Measurements from ENCODE around the gene STX16. TPM values are rescaled to one million over a fixed set of nuclear protein-coding genes. Genes with fewer than 3 reads are reported as not detected.
"Not testable (repeated sequence)": the region's sequence is repeated elsewhere in the genome, so short reads cannot be mapped to it uniquely, and the experiment has no call there.

The STX16 gene
- total RNA-seq, 1 donor: 26.5 TPM

DNA sequence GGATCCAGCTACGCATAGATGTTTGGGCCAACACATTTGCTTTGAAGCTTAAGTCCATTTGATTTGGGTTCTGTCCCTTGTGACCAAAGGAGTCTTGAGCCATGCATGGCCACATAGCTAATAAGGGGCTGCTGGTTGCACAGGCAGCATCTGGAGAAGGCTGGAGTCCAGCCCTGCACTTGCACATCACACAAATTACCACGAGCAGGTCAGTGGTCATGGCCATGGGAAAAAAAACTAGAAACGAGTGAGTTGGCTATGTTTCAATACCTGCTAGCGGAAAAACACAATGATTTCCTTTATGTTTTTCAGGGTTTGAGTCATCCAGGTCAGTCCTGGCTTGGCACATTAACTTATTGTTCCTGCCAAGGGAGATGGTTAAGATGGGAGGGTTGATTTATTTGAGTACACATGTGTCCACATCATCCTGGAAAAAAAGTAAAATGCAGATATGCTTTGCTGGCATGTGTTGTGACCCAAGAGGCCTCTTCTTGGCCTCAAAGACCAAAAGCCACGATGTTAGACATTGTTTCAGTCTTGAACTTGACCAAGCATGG, 5.6 kb upstream of the STX16 start:
- H3K4me3 ChIP-seq (ENCODE audit: low read depth, low read length): no peak overlapping the region
- peak; percentile 86 for DNase-seq (ENCODE audit: low read depth)
- no peak for TF ChIP-seq CTCF (IDR thresholded peaks at IDR 0.05; ENCODE audit: insufficient read depth, low read length)

DNA sequence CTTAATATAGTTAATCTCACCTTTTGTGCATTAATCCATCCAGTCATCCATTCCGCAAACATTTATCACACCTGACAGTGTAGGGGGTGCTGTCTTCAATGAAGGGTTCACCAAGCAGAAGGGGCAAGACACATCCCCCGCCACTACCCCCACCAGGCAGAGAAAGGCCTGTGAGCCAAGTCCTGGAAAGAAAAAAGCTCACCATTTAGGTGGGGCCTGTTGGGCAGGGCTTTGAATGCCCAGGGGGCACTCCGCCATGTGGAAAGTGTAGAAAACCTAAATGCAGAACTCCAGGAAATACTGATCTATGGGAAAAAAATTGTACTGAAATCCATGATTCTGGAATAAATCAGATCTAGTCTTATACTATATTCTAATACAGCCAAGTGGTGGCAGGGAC, 4.8 kb upstream of the STX16 start:
- TF ChIP-seq CTCF (IDR thresholded peaks at IDR 0.05; ENCODE audit: insufficient read depth, low read length): no peak
- no peak overlapping the region for H3K4me3 ChIP-seq (ENCODE audit: low read depth, low read length)
- no peak for DNase-seq (ENCODE audit: low read depth)

DNA sequence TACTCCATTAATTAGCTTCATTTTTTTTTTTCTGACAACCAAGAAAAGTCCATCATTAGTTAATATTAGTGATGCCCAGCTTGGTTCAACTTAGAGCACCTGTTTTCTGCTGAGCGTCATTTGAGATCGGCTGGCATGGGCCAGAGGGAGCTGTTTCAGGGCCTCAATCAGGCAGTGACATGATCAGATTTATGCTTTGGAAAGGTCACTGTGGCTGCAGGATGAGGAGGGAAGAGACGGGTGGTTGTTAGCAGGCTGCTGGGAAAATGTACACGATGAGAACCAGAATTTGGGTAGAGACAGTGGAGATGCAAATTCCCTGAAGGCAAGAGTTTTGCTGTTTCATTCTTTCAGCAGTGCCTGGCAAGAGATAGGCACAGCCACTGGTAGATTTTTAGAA, 4.4 kb upstream of the STX16 start:
- TF ChIP-seq CTCF (IDR thresholded peaks at IDR 0.05; ENCODE audit: insufficient read depth, low read length): no peak
- no peak for DNase-seq (ENCODE audit: low read depth)
- H3K4me3 ChIP-seq (ENCODE audit: low read depth, low read length): no peak overlapping the region

DNA sequence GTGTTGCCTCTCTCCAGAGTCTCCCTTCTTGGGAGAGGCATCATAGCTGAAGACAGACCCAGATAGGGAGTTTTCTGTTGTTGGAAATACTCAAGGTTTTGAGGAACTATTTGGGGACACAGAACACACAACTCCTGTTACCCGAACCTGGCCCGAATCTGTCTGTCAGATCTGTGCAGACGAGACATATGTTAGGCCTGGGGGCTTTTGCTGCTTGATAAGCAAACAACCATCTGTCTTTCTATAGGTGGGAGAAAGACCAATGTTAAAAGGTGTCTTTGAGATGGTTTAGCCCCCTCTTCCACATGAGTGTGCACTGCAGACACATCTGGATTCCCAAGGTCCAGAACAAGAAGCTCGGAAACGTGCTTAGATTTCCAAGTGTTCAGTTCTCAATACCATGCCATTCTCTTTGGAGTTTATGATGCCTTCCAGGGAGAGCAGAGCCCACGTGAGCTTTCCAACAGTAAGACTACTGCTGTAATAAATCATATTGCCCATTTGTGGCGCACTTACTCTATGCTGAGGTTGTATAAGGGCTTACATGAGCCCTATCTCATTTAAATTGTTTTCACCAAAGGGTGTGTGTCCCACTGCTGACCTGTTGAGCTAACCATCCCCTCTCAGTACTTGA, 3.8 kb upstream of the STX16 start:
- no peak for DNase-seq (ENCODE audit: low read depth)
- H3K4me3 ChIP-seq (ENCODE audit: low read depth, low read length): no peak overlapping the region
- TF ChIP-seq CTCF (IDR thresholded peaks at IDR 0.05; ENCODE audit: insufficient read depth, low read length): no peak

DNA sequence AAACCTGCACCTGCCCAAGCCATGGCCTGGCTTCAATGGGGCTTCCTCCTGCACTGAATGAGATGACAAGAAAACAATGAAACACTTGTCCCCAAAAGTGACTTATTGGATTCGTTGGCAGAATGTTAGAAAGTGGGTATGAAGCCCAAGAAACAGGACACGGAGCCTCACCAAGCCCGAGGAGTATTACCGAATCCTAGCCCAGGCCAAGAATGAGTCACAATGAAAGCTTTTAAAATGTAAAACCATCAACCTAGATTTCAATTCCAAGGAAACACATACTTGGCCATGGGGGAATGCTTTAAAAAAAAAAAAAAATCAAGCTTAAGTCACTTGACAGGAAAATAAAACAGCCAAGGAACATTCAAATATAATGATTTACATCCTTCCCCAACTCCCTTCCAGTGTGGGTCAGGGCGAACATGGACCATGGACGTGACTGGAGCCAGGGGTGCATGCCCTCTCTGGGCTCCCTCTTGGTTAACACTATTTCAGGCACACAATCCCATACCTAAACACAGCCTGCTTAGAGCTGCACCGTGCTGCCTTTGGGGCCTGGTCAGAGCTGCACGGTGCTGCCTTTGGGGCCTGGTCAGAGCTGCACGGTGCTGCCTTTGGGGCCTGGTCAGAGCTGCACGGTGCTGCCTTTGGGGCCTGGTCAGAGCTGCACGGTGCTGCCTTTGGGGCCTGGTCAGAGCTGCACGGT, 3.1 kb upstream of the STX16 start:
- no peak overlapping the region for H3K4me3 ChIP-seq (ENCODE audit: low read depth, low read length)
- TF ChIP-seq CTCF (IDR thresholded peaks at IDR 0.05; ENCODE audit: insufficient read depth, low read length): no peak
- DNase-seq (ENCODE audit: low read depth): peak; percentile 92

DNA sequence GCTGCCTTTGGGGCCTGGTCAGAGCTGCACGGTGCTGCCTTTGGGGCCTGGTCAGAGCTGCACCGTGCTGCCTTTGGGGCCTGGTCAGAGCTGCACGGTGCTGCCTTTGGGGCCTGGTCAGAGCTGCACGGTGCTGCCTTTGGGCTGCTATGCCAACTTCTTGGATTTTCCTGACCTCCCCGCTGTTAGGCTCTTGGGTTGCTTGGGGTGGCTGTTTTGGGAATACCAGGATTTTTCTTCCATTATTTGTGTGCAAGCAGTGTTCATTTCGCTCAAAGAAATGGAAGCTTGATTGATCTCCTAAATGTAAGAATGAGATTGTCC, 2.6 kb upstream of the STX16 start:
- H3K4me3 ChIP-seq (ENCODE audit: low read depth, low read length); DNase-seq (ENCODE audit: low read depth): not testable (repeated sequence)

DNA sequence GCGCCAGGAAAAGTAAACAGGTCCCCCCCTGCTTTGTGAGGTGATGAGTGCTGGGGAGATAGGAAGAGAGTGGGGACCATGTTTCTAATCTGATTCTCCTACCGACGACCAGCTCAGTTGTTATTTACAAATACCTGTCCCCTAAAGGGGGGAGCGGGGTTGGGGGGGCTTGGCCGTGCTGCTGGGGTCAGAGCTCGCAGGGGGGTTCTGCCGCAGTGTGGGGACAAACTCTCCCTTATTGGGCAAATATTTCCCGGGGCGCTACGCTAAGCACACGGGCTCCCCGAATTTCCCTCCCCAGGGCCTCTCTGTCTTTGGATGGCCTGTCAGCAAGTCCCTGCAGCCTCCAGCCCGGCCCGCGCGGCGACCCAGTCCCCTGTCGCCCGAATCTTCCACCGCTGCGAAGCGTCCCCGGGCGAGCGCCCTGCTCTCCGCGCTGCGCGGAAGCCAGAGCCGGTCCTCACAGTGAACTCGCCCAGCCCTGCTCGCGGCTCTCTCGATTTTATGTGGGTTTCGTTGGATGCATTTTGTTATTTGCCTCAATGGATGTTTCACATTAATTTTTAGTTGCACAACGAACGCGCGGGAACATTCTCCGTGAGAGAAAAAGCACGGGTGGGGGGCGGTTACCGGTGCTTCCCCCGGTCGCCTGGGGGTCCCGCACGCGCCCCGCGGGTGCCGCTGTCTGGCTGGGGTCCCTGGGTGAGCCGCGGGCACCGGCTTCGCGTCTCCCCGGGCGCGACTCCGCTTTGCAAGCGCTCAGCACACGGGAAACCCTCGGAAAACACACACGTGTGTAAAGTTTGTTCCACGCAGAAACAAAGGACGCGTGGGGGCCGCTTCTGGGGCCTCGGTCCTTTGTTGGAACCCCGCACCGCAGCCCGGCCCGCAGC, 1.5 kb upstream of the STX16 start:
- DNase-seq (ENCODE audit: low read depth): no peak
- no peak overlapping the region for H3K4me3 ChIP-seq (ENCODE audit: low read depth, low read length)

More for the DNA sequence above, 1.5 kb upstream of the STX16 start:
- TF ChIP-seq CTCF (IDR thresholded peaks at IDR 0.05; ENCODE audit: insufficient read depth, low read length): no peak
